ENCODE data around the gene ST3GAL3.

The ST3GAL3 gene

GRCh38 chr1:43893006-43893405 lies 185.7 kb downstream of the ST3GAL3 start:
- H3K18ac ChIP-seq (ENCODE audit: low read length) = no peak overlapping the region
- H3K4ac ChIP-seq (ENCODE audit: low read length) = no peak overlapping the region
- H2BK12ac ChIP-seq (ENCODE audit: low read length) = no peak overlapping the region
- H2AFZ ChIP-seq (ENCODE audit: low read length) = no peak overlapping the region
- no peak overlapping the region for H3K4me2 ChIP-seq (ENCODE audit: insufficient read depth, low read length, poor library complexity, severe bottlenecking)
- DNase-seq (ENCODE audit: low spot score) = no peak
- no peaks in the 10 kb centered on the region for H3K9me3 ChIP-seq (replicated peaks in 1 of 2; ENCODE audit: control insufficient read depth in 2 of 2, insufficient read depth in 1 of 2, low read depth in 1 of 2, low read length in 2 of 2)
- H3K27me3 ChIP-seq (ENCODE audit: control insufficient read depth in 3 of 3, insufficient read depth in 3 of 3, low read depth in 1 of 3, low read length in 3 of 3) = no peaks in the 10 kb centered on the region
- H3K27ac ChIP-seq (replicated peaks; ENCODE audit: low read length) = no peak overlapping the region
- peaks cover 0 to 2% of the 10 kb centered on the region in 2 donors for H3K4me1 ChIP-seq (ENCODE audit: control insufficient read depth in 2 of 2, insufficient read depth in 1 of 2, low read depth in 1 of 2, low read length in 2 of 2)
- H2BK15ac ChIP-seq (ENCODE audit: low read length) = no peak overlapping the region
- H2AK5ac ChIP-seq (ENCODE audit: low read depth, low read length) = no peak overlapping the region
- no peak overlapping the region for H4K8ac ChIP-seq (ENCODE audit: low read depth, low read length)
- H2BK5ac ChIP-seq (ENCODE audit: low read length) = no peak overlapping the region
- no peak overlapping the region for H3K9ac ChIP-seq (ENCODE audit: low read depth, low read length, poor library complexity)
- WGBS, 2 donors (ENCODE audit: extremely low coverage in 2 of 2, insufficient read length in 2 of 2, insufficient replicate concordance in 1 of 2) = no CpG with 5 or more reads among the region's 1 CpG
- H4K91ac ChIP-seq (ENCODE audit: low read depth, low read length, poor library complexity) = no peak overlapping the region
- H3K14ac ChIP-seq (ENCODE audit: low read length) = no peak overlapping the region
- no peak overlapping the region for H2BK120ac ChIP-seq (ENCODE audit: low read depth, low read length)
- H3K36me3 ChIP-seq (replicated peaks in 1 of 2; ENCODE audit: control insufficient read depth in 2 of 2, insufficient read depth in 2 of 2, low read length in 2 of 2) = peaks cover 2 to 24% of the 10 kb centered on the region in 2 donors
- H3K23ac ChIP-seq (ENCODE audit: low read depth, low read length, poor library complexity) = no peak overlapping the region
- H3K79me1 ChIP-seq (ENCODE audit: low read depth, low read length) = no peaks in the 10 kb centered on the region
- H3K4me3 ChIP-seq (ENCODE audit: low read length in 2 of 2) = no peak overlapping the region

- Histone ChIP-seq H3K23ac (ENCODE audit: low read depth, low read length, poor library complexity) (no peak overlapping the region), H2AK5ac (ENCODE audit: low read depth, low read length) (no peak overlapping the region), H3K4me2 (ENCODE audit: insufficient read depth, low read length, poor library complexity, severe bottlenecking) (no peak overlapping the region), H3K4me1 (ENCODE audit: control insufficient read depth in 2 of 2, insufficient read depth in 1 of 2, low read depth in 1 of 2, low read length in 2 of 2) (no peaks in the 10 kb centered on the region), H2BK15ac (ENCODE audit: low read length) (no peak overlapping the region), H3K4ac (ENCODE audit: low read length) (no peak overlapping the region), H2AFZ (ENCODE audit: low read length) (no peak overlapping the region), H3K27me3 (ENCODE audit: control insufficient read depth in 3 of 3, insufficient read depth in 3 of 3, low read depth in 1 of 3, low read length in 3 of 3) (no peaks in the 10 kb centered on the region), H3K18ac (ENCODE audit: low read length) (no peak overlapping the region), H3K4me3 (ENCODE audit: low read length in 2 of 2) (no peak overlapping the region), H3K27ac (replicated peaks; ENCODE audit: low read length) (no peak overlapping the region), H3K36me3 (replicated peaks in 1 of 2; ENCODE audit: control insufficient read depth in 2 of 2, insufficient read depth in 2 of 2, low read length in 2 of 2) (peaks cover 3 to 63% of the 10 kb centered on the region in 2 donors), H2BK5ac (ENCODE audit: low read length) (no peak overlapping the region), H2BK12ac (ENCODE audit: low read length) (no peak overlapping the region), H3K9ac (ENCODE audit: low read depth, low read length, poor library complexity) (no peak overlapping the region), H3K79me1 (ENCODE audit: low read depth, low read length) (peaks cover 3% of the 10 kb centered on the region), H2BK120ac (ENCODE audit: low read depth, low read length) (no peak overlapping the region), H4K8ac (ENCODE audit: low read depth, low read length) (no peak overlapping the region), H4K91ac (ENCODE audit: low read depth, low read length, poor library complexity) (no peak overlapping the region), H3K14ac (ENCODE audit: low read length) (no peak overlapping the region), H3K9me3 (replicated peaks in 1 of 2; ENCODE audit: control insufficient read depth in 2 of 2, insufficient read depth in 1 of 2, low read depth in 1 of 2, low read length in 2 of 2) (no peaks in the 10 kb centered on the region)
- no peak for DNase-seq (ENCODE audit: low spot score)
- no CpG with 5 or more reads among the region's 12 CpGs for WGBS, 2 donors (ENCODE audit: extremely low coverage in 2 of 2, insufficient read length in 2 of 2, insufficient replicate concordance in 1 of 2)
Observed at GRCh38 chr1:43898981-43899380, 191.6 kb downstream of the ST3GAL3 start.

GRCh38 chr1:43900386-43900785 lies 193.1 kb downstream of the ST3GAL3 start:
- H2BK5ac ChIP-seq (ENCODE audit: low read length) = no peak overlapping the region
- no peak overlapping the region for H3K4ac ChIP-seq (ENCODE audit: low read length)
- no peak for DNase-seq (ENCODE audit: low spot score)
- H3K23ac ChIP-seq (ENCODE audit: low read depth, low read length, poor library complexity) = no peak overlapping the region
- H3K9me3 ChIP-seq (replicated peaks in 1 of 2; ENCODE audit: control insufficient read depth in 2 of 2, insufficient read depth in 1 of 2, low read depth in 1 of 2, low read length in 2 of 2) = no peaks in the 10 kb centered on the region
- H4K8ac ChIP-seq (ENCODE audit: low read depth, low read length) = no peak overlapping the region
- H2BK15ac ChIP-seq (ENCODE audit: low read length) = no peak overlapping the region
- no peak overlapping the region for H3K27ac ChIP-seq (replicated peaks; ENCODE audit: low read length)
- no peak overlapping the region for H2AK5ac ChIP-seq (ENCODE audit: low read depth, low read length)
- no peak overlapping the region for H3K4me3 ChIP-seq (ENCODE audit: low read length in 2 of 2)
- H4K91ac ChIP-seq (ENCODE audit: low read depth, low read length, poor library complexity) = no peak overlapping the region
- H2BK12ac ChIP-seq (ENCODE audit: low read length) = no peak overlapping the region
- H3K4me1 ChIP-seq (ENCODE audit: control insufficient read depth in 2 of 2, insufficient read depth in 1 of 2, low read depth in 1 of 2, low read length in 2 of 2) = no peaks in the 10 kb centered on the region
- no CpG with 5 or more reads among the region's 3 CpGs for WGBS, 2 donors (ENCODE audit: extremely low coverage in 2 of 2, insufficient read length in 2 of 2, insufficient replicate concordance in 1 of 2)
- no peak overlapping the region for H2AFZ ChIP-seq (ENCODE audit: low read length)
- no peak overlapping the region for H3K18ac ChIP-seq (ENCODE audit: low read length)
- peaks cover 3 to 51% of the 10 kb centered on the region in 2 donors for H3K36me3 ChIP-seq (replicated peaks in 1 of 2; ENCODE audit: control insufficient read depth in 2 of 2, insufficient read depth in 2 of 2, low read length in 2 of 2)
- no peak overlapping the region for H3K4me2 ChIP-seq (ENCODE audit: insufficient read depth, low read length, poor library complexity, severe bottlenecking)
- H3K9ac ChIP-seq (ENCODE audit: low read depth, low read length, poor library complexity) = no peak overlapping the region
- H3K27me3 ChIP-seq (ENCODE audit: control insufficient read depth in 3 of 3, insufficient read depth in 3 of 3, low read depth in 1 of 3, low read length in 3 of 3) = no peaks in the 10 kb centered on the region
- H3K14ac ChIP-seq (ENCODE audit: low read length) = no peak overlapping the region
- no peak overlapping the region for H2BK120ac ChIP-seq (ENCODE audit: low read depth, low read length)
- H3K79me1 ChIP-seq (ENCODE audit: low read depth, low read length) = peaks cover 3% of the 10 kb centered on the region

- H3K18ac ChIP-seq (ENCODE audit: low read length) = no peak overlapping the region
- no peak overlapping the region for H3K23ac ChIP-seq (ENCODE audit: low read depth, low read length, poor library complexity)
- no peaks in the 10 kb centered on the region for H3K4me1 ChIP-seq (ENCODE audit: control insufficient read depth in 2 of 2, insufficient read depth in 1 of 2, low read depth in 1 of 2, low read length in 2 of 2)
- H3K4me2 ChIP-seq (ENCODE audit: insufficient read depth, low read length, poor library complexity, severe bottlenecking) = no peak overlapping the region
- H2BK5ac ChIP-seq (ENCODE audit: low read length) = no peak overlapping the region
- H3K79me1 ChIP-seq (ENCODE audit: low read depth, low read length) = peaks cover 3% of the 10 kb centered on the region
- H2AFZ ChIP-seq (ENCODE audit: low read length) = no peak overlapping the region
- no CpG with 5 or more reads among the region's 7 CpGs for WGBS, 2 donors (ENCODE audit: extremely low coverage in 2 of 2, insufficient read length in 2 of 2, insufficient replicate concordance in 1 of 2)
- H2AK5ac ChIP-seq (ENCODE audit: low read depth, low read length) = no peak overlapping the region
- H3K4me3 ChIP-seq (ENCODE audit: low read length in 2 of 2) = no peak overlapping the region
- no peak overlapping the region for H3K27ac ChIP-seq (replicated peaks; ENCODE audit: low read length)
- H4K8ac ChIP-seq (ENCODE audit: low read depth, low read length) = no peak overlapping the region
- H4K91ac ChIP-seq (ENCODE audit: low read depth, low read length, poor library complexity) = no peak overlapping the region
- H2BK12ac ChIP-seq (ENCODE audit: low read length) = no peak overlapping the region
- DNase-seq (ENCODE audit: low spot score) = no peak
- peaks cover 3 to 48% of the 10 kb centered on the region in 2 donors for H3K36me3 ChIP-seq (replicated peaks in 1 of 2; ENCODE audit: control insufficient read depth in 2 of 2, insufficient read depth in 2 of 2, low read length in 2 of 2)
- H3K4ac ChIP-seq (ENCODE audit: low read length) = no peak overlapping the region
- H3K27me3 ChIP-seq (ENCODE audit: control insufficient read depth in 3 of 3, insufficient read depth in 3 of 3, low read depth in 1 of 3, low read length in 3 of 3) = no peaks in the 10 kb centered on the region
- no peak overlapping the region for H2BK15ac ChIP-seq (ENCODE audit: low read length)
- no peak overlapping the region for H3K14ac ChIP-seq (ENCODE audit: low read length)
- no peak overlapping the region for H3K9ac ChIP-seq (ENCODE audit: low read depth, low read length, poor library complexity)
- no peaks in the 10 kb centered on the region for H3K9me3 ChIP-seq (replicated peaks in 1 of 2; ENCODE audit: control insufficient read depth in 2 of 2, insufficient read depth in 1 of 2, low read depth in 1 of 2, low read length in 2 of 2)
- no peak overlapping the region for H2BK120ac ChIP-seq (ENCODE audit: low read depth, low read length)
Observed at GRCh38 chr1:43901196-43901961, 194.0 kb downstream of the ST3GAL3 start.
